GM10248 (cell line): ENCODE measurements around the gene HOXA7.

Experiments
- CTCF ChIA-PET: fragments of 300-600 bp; sonication (Branson Sonifier 250); formaldehyde crosslinking; extraction: SDS; loops from one replicate; lab custom pipeline; 2021; ENCODE audit warnings: antibody characterized with exemption; lab: Yijun Ruan, JAX
- POLR2A ChIA-PET: fragments of 350-650 bp; sonication (Branson Sonifier 250); formaldehyde crosslinking; extraction: SDS; loops from one replicate; lab custom pipeline; 2020; ENCODE audit warnings: antibody characterized with exemption; lab: Yijun Ruan, JAX
- DNase-seq: peaks from one replicate; pipeline ENCODE4 v3.0.0; 2012; ENCODE audit errors: extremely low spot score
- TF ChIP-seq, protein P1 (sequence below): IDR thresholded peaks from 2 replicates; pipeline ENCODE4 v1.5.1; 2012; ENCODE audit warnings: mild to moderate bottlenecking, low read depth; ENCODE audit errors: extremely low read depth, missing control alignments, control extremely low read depth

The HOXA7 gene

GRCh38 chr7:27106901-27107240 is 49.6 kb downstream of the HOXA7 start:
- TF ChIP-seq, protein P1, sequence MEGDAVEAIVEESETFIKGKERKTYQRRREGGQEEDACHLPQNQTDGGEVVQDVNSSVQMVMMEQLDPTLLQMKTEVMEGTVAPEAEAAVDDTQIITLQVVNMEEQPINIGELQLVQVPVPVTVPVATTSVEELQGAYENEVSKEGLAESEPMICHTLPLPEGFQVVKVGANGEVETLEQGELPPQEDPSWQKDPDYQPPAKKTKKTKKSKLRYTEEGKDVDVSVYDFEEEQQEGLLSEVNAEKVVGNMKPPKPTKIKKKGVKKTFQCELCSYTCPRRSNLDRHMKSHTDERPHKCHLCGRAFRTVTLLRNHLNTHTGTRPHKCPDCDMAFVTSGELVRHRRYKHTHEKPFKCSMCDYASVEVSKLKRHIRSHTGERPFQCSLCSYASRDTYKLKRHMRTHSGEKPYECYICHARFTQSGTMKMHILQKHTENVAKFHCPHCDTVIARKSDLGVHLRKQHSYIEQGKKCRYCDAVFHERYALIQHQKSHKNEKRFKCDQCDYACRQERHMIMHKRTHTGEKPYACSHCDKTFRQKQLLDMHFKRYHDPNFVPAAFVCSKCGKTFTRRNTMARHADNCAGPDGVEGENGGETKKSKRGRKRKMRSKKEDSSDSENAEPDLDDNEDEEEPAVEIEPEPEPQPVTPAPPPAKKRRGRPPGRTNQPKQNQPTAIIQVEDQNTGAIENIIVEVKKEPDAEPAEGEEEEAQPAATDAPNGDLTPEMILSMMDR, result no peak
- ChIA-PET POLR2A (no interaction called here), CTCF (interaction anchor here (1.7 kb wide), 1 partner anchor 10 kb away, joined by 8 read pairs; the partner anchor contains the start of gene HOXA1)
- DNase-seq, result no peak

- CTCF ChIA-PET, result interaction anchor here (0.9 to 1.7 kb wide), 3 partner anchors 9 to 23 kb away, joined by 3 to 8 read pairs (median 3); partner anchors contain the start of gene HOXA1
- TF ChIP-seq, protein P1, result no peak
- DNase-seq, result no peak
- POLR2A ChIA-PET, result no interaction called here
Observed at GRCh38 chr7:27106181-27106900, 50.1 kb downstream of the HOXA7 start.

DNA sequence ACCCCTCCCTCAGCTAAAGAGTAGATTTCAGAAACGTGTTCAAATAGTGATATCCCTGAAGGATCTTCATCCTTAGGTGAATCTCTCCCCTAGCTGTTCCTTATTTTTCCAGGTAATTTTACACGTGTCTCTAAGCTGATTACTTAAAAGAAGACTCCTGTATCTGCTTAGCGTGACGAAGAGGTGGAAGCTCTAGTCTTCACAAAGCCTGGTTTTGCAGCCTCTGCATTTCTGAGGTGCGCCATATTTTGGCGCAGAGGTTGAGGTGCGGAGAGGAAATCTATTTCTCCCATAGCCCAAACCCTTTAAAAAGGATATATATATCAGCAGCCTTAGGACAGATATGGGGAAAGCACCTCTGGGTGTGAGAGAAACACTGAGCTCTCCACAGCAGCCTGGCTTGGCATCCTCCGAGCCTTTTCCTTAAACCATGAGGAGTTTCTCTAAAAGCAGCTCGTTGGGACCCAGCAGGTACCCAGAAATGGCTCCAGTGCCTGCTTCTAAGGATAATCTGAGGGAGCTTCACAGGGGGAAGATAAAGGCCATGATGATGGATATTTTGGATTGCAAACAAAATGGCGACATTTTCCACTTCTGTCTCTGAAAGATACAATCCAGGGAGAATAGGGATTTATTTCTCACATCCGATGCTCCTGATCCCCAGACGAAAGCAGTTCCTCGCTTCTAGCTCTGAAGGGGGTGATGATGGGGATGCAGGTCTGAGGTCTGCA is 51.0 kb downstream of the HOXA7 start:
- no peak for DNase-seq
- CTCF ChIA-PET, result interaction anchor here (0.9 to 1.7 kb wide), 3 partner anchors 8 to 22 kb away, joined by 3 to 8 read pairs (median 3); partner anchors contain the start of gene HOXA1
- TF ChIP-seq, protein P1, result no peak
- POLR2A ChIA-PET, result no interaction called here

DNA sequence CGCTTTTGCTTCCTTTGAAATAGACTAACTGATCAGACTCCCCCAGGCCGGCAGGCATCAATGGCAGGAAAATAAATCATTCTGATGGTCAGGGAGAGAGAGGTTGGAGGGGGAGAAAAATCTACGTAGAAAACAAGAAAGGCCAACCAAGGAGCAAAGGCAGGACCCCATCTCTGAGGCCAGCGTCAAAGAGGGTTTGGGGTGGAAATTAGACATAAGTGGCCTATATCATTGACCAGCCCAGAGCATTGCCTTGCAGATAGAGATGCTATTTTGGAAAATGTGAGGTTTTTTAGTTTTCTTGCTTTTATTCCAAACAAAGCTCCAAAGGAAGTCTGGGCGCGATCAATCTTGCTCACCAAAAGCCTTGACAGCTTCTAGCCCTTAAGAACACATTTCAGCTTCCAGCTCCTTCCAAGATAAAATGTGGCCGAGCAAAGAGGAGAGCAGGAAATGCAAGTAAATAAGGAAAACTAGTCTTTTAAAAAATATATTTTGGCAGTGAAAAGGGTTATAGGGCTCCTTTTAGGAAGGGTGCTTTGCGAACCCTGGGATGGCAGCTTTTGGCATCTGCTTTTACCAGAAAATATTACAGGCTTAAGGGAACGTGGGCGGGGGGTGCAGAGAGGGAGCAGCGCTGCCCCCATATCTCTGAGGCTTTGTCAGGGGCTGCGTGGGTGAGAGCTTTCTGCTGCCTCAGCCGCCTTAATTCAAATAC is 52.0 kb downstream of the HOXA7 start:
- TF ChIP-seq, protein P1, result no peak
- ChIA-PET POLR2A (no interaction called here), CTCF (no interaction called here)
- no peak for DNase-seq
